GM18870 (cell line): ENCODE results near the gene IFIT1B.
"Not testable (repeated sequence)": the region's sequence is repeated elsewhere in the genome, so short reads cannot be mapped to it uniquely, and the experiment has no call there.

Experiments used
- ATAC-seq: cut with Tn5 transposase; IDR thresholded peaks from one replicate; pipeline ENCODE4 v1.9.1; 2021; ENCODE audit warnings: moderate library complexity; ENCODE audit not compliant: unreplicated experiment

The IFIT1B gene

DNA sequence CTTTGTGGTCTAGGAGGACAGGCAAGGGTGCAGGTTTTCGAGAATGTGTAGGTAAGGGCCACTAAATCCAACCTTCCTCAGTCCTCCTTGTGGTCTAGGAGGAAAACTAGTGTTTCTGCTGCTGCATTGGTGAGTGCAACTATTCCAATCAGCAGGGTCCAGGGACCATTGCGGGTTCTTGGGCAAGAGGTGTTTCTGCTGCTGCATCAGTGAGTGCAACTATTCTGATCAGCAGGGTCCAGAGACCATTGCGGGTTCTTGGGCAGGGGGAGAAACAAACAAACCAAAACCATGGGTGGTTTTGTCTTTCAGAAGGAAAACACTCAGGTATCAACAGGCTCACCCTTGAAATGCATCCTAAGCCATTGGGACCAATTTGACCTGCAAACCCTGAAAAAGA is 29.9 kb downstream of the IFIT1B start:
- not testable (repeated sequence) for ATAC-seq

- not testable (repeated sequence) for ATAC-seq
These were observed 31.4 kb downstream of the IFIT1B start for GRCh38 chr10:89409282-89409681.

DNA sequence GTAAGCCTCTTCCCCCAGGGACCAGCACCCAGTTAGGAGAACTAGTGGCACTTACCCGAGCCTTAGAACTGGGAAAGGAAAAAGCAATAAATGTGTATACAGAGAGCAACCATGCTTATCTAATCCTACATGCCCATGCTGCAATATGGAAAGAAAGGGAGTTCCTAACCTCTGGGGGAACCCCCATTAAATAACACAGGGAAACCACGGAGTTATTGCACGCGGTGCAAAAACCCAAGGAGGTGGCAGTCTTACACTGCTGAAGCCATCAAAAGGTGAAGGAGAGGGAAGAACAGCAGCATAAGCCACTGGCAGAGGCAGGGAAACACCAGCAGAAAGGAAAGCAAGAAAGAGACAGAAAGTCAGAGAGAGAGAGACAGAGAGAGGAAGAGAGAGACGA is 32.7 kb downstream of the IFIT1B start:
- not testable (repeated sequence) for ATAC-seq

- not testable (repeated sequence) for ATAC-seq
These were observed 33.3 kb downstream of the IFIT1B start for GRCh38 chr10:89411135-89411534.

GRCh38 chr10:89412276-89412675 is 34.4 kb downstream of the IFIT1B start:
- ATAC-seq = not testable (repeated sequence)

GRCh38 chr10:89413398-89413912 is 35.6 kb downstream of the IFIT1B start:
- no peak for ATAC-seq

GRCh38 chr10:89414146-89414878 is 36.5 kb downstream of the IFIT1B start, which contains the start of gene IFIT5:
Gene IFIT5, plus strand, starts transcription at chr10:89414568. Its CDS starts 231 bp downstream, at chr10:89414799.
- peak; percentile 75 for ATAC-seq

DNA sequence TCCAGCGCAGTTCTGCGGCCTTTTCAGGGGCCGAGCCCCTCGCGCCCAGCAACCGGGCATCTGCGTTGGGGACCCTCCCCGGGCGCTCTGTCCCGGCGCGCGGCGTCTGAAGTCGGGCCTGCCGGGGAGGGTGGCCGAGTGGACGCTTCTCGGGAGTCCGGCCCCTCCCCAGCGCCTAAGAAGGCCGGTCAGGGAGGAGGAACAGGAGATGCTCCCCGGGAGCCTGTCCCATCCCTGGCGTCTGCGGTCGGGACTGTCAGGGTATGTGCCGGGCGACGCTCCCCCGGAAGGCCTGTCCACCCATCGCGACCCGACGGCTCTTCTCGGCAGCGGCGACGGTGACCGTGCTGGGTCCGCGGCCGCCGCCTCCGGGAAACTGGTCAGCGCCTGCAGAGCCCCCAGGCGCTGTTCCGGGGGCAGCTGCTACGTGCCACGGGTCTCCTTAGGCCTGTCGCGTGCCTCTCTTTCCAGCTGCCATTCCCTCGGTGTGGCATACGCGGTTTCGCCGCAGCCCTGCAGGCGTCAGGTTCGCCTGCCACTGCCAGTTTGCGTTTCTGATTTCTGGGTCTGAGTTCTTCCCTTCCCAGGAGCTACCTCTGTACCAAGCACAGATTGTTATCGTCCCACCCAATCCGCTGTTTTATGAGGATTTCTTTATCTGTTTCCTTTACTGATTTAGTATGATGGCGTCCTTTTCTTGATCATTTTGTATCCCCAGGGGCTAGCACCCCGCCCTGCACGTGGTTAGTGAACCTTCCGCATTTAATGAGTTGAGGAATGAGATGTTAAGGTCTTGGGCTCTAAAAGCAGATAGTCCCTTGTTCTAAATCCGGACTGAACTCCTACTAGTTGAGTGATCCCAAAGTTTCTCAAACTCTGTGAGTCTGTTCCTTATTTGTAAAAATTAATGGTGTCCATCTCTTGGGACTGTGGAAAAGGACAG is 37.3 kb downstream of the IFIT1B start:
- peak; percentile 33 for ATAC-seq

DNA sequence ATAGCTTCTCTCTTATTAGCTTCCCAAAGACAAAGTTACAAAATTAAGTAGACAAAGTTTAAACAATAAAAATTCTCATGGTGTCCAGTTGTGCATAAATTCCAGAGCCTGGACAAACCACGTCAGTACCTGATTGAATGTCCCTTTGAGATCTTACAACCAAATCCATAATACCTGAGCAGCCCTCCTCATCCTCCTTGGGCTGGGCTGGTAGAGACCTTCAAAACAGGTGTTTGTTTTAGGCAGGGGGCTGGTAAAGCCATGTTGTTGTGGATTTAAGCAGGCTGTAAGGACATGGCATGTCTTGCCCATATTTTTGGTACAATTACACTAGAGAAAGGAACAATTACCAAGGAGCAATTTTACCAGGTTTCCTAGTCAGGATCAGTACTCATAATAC is 38.6 kb downstream of the IFIT1B start:
- ATAC-seq = no peak

DNA sequence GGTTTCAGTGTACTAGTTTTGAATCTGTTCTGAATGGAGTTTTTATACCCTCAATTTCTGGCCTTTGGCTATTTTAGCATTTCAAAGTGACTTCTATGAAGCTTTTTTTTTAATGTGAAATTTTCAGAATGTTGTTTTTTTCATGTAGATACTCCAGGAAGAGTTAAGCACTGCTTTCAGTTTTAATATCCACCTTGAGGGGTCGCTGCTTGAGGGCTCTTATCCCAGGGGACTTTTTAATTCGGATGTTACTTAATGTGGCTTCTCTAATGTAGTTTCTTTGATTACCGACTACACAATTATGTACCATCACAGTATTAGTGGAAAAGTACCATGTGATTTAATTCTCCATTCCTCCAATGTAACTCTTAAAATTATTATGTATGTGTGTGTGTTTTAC is 41.7 kb downstream of the IFIT1B start:
- ATAC-seq = no peak

- ATAC-seq = no peak
These were observed 43.2 kb downstream of the IFIT1B start for GRCh38 chr10:89421018-89421476.

DNA sequence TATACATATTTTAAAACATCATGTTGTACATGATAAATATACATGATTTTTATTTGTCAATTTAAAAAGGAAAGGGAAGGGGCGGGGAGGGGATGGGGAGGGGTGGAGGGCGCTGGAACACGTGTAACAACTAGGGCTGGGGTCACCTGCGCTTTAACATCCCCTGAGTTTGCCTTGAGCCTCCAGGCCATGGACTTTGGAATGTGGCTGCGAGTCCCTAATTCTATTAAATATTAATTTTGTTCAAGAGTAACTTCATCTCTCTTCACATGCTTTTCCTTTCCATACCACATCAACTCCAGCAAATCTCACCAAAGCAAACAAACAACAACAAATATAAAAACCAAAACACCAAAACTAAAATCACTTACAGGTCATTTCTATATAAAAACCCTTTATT is 47.1 kb downstream of the IFIT1B start:
- ATAC-seq = no peak

GRCh38 chr10:89426230-89426868 is 48.5 kb downstream of the IFIT1B start:
- no peak for ATAC-seq

DNA sequence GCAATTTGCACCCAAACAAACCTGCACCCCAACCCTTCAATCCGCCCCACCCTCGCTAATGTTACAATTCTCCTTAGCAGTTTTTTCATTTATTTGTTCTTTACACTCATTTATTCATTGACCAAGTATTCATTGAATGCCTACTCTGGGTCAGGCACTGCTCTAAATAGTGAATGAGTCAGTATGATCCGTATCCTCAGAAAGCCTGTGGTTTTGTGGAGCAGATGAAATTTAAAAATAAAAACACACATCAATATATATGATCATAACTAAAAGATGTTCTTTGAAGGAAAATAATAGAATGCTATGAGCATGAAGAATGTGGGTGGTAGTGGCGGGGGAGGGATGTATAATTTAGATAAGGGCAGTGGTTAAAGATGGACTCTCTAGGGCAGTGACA is 49.8 kb downstream of the IFIT1B start:
- no peak for ATAC-seq

DNA sequence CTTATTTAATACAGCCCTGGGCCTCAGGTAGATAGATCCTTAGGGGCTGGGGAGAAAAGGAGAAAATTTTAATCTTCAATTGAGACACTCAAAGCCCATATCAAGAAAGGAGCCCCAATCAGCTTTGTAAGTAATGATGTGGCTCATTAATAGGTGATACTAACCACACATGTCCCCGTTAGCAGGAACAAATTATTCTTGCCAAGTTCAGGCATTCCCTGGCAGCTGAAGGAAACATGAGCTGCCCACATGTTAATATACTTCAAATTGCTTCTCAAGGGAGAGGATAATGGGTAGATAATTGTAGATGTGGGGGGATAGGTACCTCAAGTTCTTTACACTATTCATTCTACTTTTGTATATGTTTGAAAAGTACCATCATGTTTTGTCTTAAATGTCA is 51.0 kb downstream of the IFIT1B start:
- ATAC-seq = no peak

GRCh38 chr10:89431977-89432376 is 54.1 kb downstream of the IFIT1B start:
- ATAC-seq = no peak
